HUES6 (cell line): ENCODE measurements around the gene CMIP.

Experiments used
- H3K27ac ChIP-seq: 2 replicates; pipeline ENCODE4 v1.7.0; 2013; ENCODE audit warnings: low read depth, mild to moderate bottlenecking, low read length, inconsistent platforms
- H3K27me3 ChIP-seq: 2 replicates; pipeline ENCODE4 v1.6.1; 2013; ENCODE audit warnings: low read length; ENCODE audit not compliant: control insufficient read depth, insufficient read depth
- H3K36me3 ChIP-seq: 2 replicates; pipeline ENCODE4 v1.6.1; 2013; ENCODE audit warnings: low read length; ENCODE audit not compliant: control insufficient read depth, insufficient read depth
- H3K4me1 ChIP-seq: 2 replicates; pipeline ENCODE4 v1.6.1; 2013; ENCODE audit warnings: low read length; ENCODE audit not compliant: control insufficient read depth, insufficient read depth
- H3K4me3 ChIP-seq: 2 replicates; pipeline ENCODE4 v1.5.1; 2013; ENCODE audit warnings: low read depth, low read length
- H3K9ac ChIP-seq: one replicate; pipeline ENCODE4 v1.6.1; 2013; ENCODE audit warnings: mild to moderate bottlenecking, low read length
- H3K9me3 ChIP-seq: 2 replicates; pipeline ENCODE4 v1.6.1; 2013; ENCODE audit warnings: low read depth, low read length; ENCODE audit not compliant: control insufficient read depth, insufficient read depth

Gene CMIP

DNA sequence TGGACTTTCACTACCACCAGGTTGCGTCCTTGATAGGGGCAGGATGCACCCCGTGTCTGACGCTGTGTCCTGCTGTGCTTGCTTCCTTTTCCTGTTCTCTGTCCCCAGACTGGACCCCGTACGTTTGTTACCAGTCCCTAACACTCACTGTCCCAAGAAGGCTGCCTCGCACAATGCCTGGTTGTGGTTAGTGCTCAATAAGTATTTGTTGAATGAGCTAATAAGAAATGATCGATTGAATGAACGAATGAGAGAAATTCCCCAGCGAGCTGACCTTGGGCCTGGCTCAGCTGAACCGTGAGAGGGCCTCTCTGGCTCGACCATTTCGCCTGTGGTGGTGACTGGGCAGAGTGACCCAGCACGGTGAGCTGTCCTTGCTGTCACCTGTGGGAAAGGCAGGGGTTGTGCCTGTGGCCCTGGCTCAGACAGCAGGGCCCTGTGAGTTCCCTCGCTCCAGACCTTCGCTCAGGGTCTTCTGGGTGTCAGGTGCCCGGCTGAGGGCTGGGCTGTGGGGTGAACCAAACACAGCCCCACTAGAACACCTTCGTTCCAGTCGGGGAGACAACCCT is 20.9 kb downstream of the CMIP start:
- H3K27me3 ChIP-seq, result no peaks in the 10 kb centered on the region
- peaks cover 12% of the 10 kb centered on the region; the same call in 1 of the 2 replicates for H3K36me3 ChIP-seq
- no peak overlapping the region for H3K9ac ChIP-seq
- no peak overlapping the region for H3K27ac ChIP-seq
- no peak overlapping the region for H3K4me3 ChIP-seq
- no peaks in the 10 kb centered on the region for H3K9me3 ChIP-seq
- H3K4me1 ChIP-seq, result 0 out of 2 replicates have a peak, but pooled peaks cover 5% of the 10 kb centered on the region

DNA sequence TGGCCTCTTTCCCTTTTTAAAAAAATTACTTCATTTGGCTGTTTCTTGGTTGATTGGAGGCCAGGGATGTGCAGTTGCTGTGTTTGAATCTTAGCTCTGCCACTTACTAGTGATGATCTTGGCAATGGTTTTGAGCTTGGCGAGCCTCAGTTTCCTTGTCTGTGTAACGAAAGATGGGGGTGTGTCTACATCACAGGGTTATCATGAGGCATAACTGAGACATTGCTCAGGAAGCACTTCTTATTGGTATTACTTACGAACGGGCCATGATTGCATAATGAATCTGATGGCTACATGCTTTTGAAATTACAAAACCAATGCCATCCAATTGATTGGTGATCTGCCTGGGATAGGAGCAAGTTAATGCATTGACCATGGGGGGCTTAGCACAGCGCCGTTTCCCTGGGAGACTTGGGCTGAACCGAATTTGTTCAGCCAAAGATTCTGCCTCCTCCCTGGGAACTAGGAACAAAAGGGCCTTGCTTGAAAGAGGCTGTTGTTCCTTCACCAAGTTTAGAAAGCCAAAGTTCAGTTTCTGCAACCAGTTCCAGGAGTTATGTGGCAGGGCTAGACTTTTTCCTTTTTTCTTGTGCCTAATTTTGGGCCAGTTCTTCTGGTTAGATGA is 21.9 kb downstream of the CMIP start:
- Histone ChIP-seq H3K4me3 (no peak overlapping the region), H3K9me3 (no peaks in the 10 kb centered on the region), H3K9ac (no peak overlapping the region), H3K4me1 (0 out of 2 replicates have a peak, but pooled peaks cover 5% of the 10 kb centered on the region), H3K27ac (no peak overlapping the region), H3K36me3 (peaks cover 17% of the 10 kb centered on the region), H3K27me3 (no peaks in the 10 kb centered on the region)

DNA sequence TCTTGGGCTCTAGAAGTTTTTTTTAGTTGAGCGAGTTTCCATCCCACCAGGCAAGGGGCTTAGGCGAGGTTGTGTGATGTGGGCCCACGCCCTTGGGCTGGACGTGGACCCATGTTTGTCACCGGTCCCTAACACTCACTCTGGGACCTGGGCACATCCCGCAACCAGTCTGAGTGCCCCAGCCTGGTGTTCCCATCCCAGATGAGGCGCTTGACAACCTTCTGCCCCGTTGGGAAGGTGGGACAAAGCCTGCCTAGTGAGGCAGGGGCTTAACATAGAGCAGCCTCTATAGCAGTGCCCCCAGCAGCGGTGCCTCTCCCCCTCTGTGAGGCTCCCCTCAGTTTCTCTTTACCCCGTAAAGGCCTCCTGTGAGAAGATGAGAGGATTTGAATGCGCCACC is 22.5 kb downstream of the CMIP start:
- Histone ChIP-seq H3K27me3 (no peaks in the 10 kb centered on the region), H3K27ac (no peak overlapping the region), H3K36me3 (peaks cover 22% of the 10 kb centered on the region), H3K9me3 (no peaks in the 10 kb centered on the region), H3K4me1 (0 out of 2 replicates have a peak, but pooled peaks cover 5% of the 10 kb centered on the region), H3K4me3 (no peak overlapping the region), H3K9ac (no peak overlapping the region)

DNA sequence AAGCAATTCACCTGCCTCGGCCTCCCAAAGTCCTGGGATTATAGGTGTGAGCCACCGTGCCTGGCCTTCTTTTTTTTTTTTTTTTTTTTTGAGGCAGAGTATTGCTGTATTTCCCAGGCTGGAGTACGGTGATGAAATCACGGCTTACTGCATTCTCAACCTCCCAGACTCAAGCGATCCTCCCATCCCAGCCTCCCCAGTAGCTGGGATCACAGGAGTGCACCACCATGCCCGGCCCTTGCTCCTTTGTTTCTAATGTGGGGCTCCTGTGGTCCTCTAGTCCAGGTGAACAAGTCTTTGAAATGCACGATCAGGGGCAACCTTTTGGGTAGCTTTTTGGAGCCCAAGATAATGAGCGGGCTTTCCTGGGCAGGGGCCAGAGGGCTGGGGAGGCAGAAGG is 23.2 kb downstream of the CMIP start:
- H3K27ac ChIP-seq, result no peak overlapping the region

DNA sequence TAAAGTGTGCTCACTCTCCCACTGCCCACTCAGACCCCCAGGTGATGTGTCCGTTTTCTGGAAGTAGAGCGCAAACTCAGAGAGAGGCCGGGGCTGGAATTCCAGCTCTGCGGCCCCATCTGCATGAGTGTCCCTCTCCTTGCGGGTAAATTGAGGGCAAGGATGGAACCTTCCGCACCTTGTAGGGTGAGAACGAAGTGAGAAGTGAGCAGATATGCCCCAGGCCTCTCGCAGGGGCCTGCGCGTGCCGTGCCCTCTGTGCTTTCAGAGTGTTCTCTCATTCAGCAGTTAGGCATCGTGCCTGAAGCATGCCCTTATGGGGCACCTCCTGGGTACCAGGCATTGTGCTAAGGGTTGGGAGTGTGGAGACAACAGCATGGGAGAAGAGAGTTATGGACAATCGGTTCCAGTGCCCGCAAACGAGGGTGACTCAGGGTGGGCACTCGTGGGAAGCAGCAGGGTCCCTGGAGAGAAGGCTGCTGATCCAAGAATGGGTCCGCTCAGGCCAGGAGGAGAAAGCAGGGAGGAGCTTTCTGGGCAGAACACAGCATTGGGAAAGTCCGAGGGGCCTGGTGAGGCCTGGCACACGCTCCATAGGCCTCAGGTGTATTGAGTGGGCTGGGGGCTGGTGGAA is 23.8 kb downstream of the CMIP start:
- Histone ChIP-seq H3K4me3 (no peak overlapping the region), H3K36me3 (peaks cover 22% of the 10 kb centered on the region), H3K27me3 (no peaks in the 10 kb centered on the region), H3K9me3 (no peaks in the 10 kb centered on the region), H3K4me1 (peaks cover 10% of the 10 kb centered on the region; the same call in 1 of the 2 replicates), H3K9ac (no peak overlapping the region), H3K27ac (no peak overlapping the region)

More for the DNA sequence above, 23.2 kb downstream of the CMIP start:
- Histone ChIP-seq H3K27me3 (no peaks in the 10 kb centered on the region), H3K9me3 (no peaks in the 10 kb centered on the region), H3K36me3 (peaks cover 23% of the 10 kb centered on the region), H3K4me3 (no peak overlapping the region), H3K9ac (no peak overlapping the region), H3K4me1 (peaks cover 9% of the 10 kb centered on the region; the same call in 1 of the 2 replicates)

DNA sequence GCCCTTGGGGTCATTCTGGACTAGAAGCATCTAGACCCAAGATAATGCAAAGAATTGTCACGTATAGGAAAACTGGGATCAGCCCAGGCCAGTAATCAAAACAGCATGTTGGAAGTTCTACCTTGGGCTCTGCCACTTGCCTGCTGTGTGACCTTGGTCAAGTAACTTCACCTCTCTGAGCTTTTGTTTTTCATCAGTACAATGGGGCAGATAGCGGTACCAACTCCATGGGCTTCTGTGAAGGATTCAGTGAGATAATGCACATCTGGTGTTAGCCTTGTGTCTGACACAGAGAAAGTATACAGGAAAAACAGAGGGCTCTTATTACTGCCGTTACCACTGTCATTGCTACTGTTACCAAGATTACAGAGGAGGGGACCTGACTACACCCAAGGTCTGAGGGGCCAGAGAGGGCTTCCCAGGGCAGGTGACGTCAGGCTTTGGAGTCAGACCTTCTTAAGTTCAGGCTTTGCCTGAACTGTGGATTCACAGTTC is 24.6 kb downstream of the CMIP start:
- no peaks in the 10 kb centered on the region for H3K27me3 ChIP-seq
- H3K4me3 ChIP-seq, result no peak overlapping the region
- no peak overlapping the region for H3K27ac ChIP-seq
- H3K9me3 ChIP-seq, result no peaks in the 10 kb centered on the region
- no peak overlapping the region for H3K9ac ChIP-seq
- peaks cover 10% of the 10 kb centered on the region; the same call in 1 of the 2 replicates for H3K4me1 ChIP-seq
- H3K36me3 ChIP-seq, result peaks cover 18% of the 10 kb centered on the region

DNA sequence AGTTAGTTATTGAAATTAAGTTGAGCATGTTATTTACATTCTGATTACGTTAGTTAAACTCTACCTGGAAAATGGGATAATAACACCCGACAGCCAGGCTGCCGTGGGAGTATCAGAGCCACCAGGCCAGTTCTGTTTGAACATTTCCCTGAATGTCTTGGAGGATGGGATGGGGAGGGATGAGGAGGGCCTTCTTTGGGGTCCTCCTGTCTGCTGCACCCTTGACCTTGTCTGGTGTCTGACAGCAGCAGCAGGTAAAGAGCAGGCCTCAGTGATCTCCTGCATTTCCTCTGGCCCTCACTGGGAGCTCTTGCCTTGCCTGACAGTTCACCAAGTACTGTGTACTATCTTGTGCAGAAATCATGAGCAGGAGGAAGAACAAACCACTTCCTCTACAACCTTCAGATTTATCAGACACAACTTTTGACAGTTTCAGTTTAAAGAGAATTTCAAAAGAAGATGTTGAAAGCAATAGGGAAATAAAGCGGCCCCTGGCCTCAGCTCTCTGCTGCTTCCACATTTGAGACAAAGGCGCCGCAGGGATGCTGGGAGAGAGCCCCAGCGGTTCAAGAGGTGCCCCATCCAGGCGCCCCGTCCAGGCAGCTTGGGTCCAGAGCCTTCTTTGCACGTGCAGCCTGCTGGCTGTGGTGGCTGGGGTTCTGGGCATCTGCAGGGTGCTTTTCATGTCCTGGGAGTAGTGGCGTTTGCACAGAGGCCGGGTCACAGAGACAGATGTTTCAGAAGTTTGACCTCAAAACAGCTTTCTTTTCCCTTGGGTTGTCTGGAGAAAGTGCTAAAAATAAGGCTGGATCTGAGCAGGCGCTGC is 25.3 kb downstream of the CMIP start:
- no peaks in the 10 kb centered on the region for H3K9me3 ChIP-seq
- no peak overlapping the region for H3K27ac ChIP-seq
- no peak overlapping the region for H3K9ac ChIP-seq
- H3K4me1 ChIP-seq, result peaks cover 10% of the 10 kb centered on the region; the same call in 1 of the 2 replicates
- no peaks in the 10 kb centered on the region for H3K27me3 ChIP-seq
- H3K36me3 ChIP-seq, result peaks cover 18% of the 10 kb centered on the region
- H3K4me3 ChIP-seq, result no peak overlapping the region

- H3K4me3 ChIP-seq, result no peak overlapping the region
- H3K27ac ChIP-seq, result no peak overlapping the region
- H3K36me3 ChIP-seq, result peaks cover 19% of the 10 kb centered on the region
- H3K4me1 ChIP-seq, result peaks cover 10% of the 10 kb centered on the region; the same call in 1 of the 2 replicates
- H3K9ac ChIP-seq, result no peak overlapping the region
- H3K9me3 ChIP-seq, result no peaks in the 10 kb centered on the region
- H3K27me3 ChIP-seq, result no peaks in the 10 kb centered on the region
Measured at GRCh38 chr16:81470796-81471636, 26.4 kb downstream of the CMIP start.

DNA sequence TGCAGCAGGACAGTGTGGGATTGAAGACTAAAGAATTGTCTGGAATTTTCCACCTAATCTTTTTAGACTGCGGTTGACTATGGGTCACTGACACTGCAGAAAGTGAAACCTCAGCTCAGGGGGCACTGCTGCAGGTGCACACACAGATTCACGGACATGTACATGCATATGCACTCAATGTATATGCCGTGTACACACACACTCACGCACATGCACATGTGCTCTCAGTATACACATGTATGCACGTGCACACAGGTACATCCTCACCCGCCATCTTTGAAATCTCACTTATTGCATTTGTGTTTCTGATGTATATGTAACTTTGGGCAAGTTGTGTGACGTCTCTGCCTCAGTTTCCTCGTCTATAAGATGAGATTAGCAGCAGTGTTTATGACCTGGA is 27.3 kb downstream of the CMIP start:
- Histone ChIP-seq H3K9me3 (no peaks in the 10 kb centered on the region), H3K9ac (no peak overlapping the region), H3K27ac (no peak overlapping the region), H3K27me3 (no peaks in the 10 kb centered on the region), H3K36me3 (peaks cover 22% of the 10 kb centered on the region), H3K4me1 (peaks cover 10% of the 10 kb centered on the region; the same call in 1 of the 2 replicates), H3K4me3 (no peak overlapping the region)

- no peaks in the 10 kb centered on the region for H3K27me3 ChIP-seq
- no peaks in the 10 kb centered on the region for H3K9me3 ChIP-seq
- H3K36me3 ChIP-seq, result peaks cover 22% of the 10 kb centered on the region
- H3K9ac ChIP-seq, result no peak overlapping the region
- peaks cover 10% of the 10 kb centered on the region; the same call in 1 of the 2 replicates for H3K4me1 ChIP-seq
- no peak overlapping the region for H3K4me3 ChIP-seq
- no peak overlapping the region for H3K27ac ChIP-seq
Measured at GRCh38 chr16:81472391-81472790, 27.8 kb downstream of the CMIP start.
